Measurements from ENCODE around the gene SMARCAD1.
"Not testable (repeated sequence)": the region's sequence is repeated elsewhere in the genome, so short reads cannot be mapped to it uniquely, and the experiment has no call there.

The SMARCAD1 gene

DNA sequence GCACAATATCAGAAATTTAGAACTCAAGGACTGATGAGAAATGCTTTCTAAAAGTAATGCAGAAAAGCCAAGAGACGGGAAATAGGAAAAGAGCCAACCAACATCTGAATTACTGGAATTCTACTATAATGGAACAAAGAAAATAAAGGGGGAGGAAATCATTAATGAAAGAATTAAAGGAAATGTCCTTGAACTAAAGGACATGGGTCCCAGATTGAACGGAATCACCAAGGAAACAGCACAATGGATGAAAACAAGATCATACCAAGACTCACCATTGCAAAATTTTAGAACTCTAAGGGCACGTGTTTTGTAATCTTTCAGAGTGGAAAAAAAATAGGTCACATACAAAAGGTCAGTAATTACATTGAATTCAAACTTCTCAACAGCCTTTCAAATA lies 99.0 kb downstream of the SMARCAD1 start:
- H3K27ac ChIP-seq (ENCODE audit: extremely low read depth, low read depth, low read length): no peak overlapping the region
- CTCF ChIA-PET: no interaction called here
- no peaks in the 10 kb centered on the region for H3K4me1 ChIP-seq (ENCODE audit: control insufficient read depth, insufficient read depth, low read length)
- no peaks in the 10 kb centered on the region for H3K36me3 ChIP-seq (ENCODE audit: control insufficient read depth in 2 of 2, insufficient read depth in 1 of 2, low read length in 2 of 2)
- TF ChIP-seq, protein P1, sequence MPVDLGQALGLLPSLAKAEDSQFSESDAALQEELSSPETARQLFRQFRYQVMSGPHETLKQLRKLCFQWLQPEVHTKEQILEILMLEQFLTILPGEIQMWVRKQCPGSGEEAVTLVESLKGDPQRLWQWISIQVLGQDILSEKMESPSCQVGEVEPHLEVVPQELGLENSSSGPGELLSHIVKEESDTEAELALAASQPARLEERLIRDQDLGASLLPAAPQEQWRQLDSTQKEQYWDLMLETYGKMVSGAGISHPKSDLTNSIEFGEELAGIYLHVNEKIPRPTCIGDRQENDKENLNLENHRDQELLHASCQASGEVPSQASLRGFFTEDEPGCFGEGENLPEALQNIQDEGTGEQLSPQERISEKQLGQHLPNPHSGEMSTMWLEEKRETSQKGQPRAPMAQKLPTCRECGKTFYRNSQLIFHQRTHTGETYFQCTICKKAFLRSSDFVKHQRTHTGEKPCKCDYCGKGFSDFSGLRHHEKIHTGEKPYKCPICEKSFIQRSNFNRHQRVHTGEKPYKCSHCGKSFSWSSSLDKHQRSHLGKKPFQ (tag by site-specific recombination; IDR thresholded peaks at IDR 0.05): no peak
- TF ChIP-seq ZNF521 (tag by site-specific recombination; IDR thresholded peaks at IDR 0.05) (no peak), ZFP3 (tag by site-specific recombination; IDR thresholded peaks at IDR 0.05; ENCODE audit: low read depth) (no peak), ZNF585B (tag by site-specific recombination; IDR thresholded peaks at IDR 0.05) (no peak)
- TF ChIP-seq, protein P2, sequence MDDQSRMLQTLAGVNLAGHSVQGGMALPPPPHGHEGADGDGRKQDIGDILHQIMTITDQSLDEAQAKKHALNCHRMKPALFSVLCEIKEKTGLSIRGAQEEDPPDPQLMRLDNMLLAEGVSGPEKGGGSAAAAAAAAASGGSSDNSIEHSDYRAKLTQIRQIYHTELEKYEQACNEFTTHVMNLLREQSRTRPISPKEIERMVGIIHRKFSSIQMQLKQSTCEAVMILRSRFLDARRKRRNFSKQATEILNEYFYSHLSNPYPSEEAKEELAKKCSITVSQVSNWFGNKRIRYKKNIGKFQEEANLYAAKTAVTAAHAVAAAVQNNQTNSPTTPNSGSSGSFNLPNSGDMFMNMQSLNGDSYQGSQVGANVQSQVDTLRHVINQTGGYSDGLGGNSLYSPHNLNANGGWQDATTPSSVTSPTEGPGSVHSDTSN (CRISPR knock-in tag; IDR thresholded peaks at IDR 0.05): no peak
- H3K9me3 ChIP-seq (ENCODE audit: control insufficient read depth, insufficient read depth, low read depth, low read length): no peaks in the 10 kb centered on the region
- H3K4me3 ChIP-seq (ENCODE audit: low read depth, low read length): no peak overlapping the region
- POLR2A ChIA-PET: no interaction called here

DNA sequence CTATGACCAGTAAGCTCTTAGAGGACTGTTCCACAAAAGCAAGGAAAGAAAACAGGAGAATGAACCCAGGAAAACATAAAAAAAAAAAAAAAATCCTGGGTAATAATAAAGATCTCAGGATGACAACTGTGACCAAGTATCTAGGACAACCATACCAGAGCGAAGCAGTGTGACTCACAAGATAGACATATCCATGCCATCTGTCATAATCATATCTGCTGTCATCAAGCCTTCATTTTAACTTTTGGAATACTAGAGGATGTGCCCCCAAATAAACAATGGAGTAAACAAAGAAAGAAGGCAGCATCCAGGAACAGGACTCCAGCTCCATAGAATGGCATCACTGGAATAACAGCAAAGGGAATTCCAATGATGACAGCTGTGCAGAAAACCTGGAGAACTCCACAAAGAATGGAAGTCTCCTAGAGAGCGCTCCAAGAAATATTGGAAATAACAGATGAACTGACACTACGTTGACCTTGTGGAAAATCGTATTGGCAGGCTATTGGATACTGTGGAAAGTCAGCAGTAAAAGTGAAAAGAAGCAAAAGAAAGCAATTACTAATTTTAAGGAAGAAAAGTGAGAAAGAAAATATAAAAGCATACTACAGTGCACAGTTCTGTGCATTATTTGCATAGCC lies 99.7 kb downstream of the SMARCAD1 start:
- TF ChIP-seq ZNF132 (tag by site-specific recombination; IDR thresholded peaks at IDR 0.05; ENCODE audit: borderline replicate concordance) (no peak), ZNF112 (tag by site-specific recombination; IDR thresholded peaks at IDR 0.05) (no peak), ZNF311 (tag by site-specific recombination; IDR thresholded peaks at IDR 0.05; ENCODE audit: borderline replicate concordance) (no peak), PRDM1 (tag by site-specific recombination; IDR thresholded peaks at IDR 0.05) (0 out of 2 replicates have a peak, but pooled peaks have one; percentile 17), ZNF677 (tag by site-specific recombination; IDR thresholded peaks at IDR 0.05) (peak; percentile 63; the same call in 1 of the 2 replicates), ZNF133 (tag by site-specific recombination; IDR thresholded peaks at IDR 0.05) (no peak)
- Histone ChIP-seq H3K4me1 (ENCODE audit: control insufficient read depth, insufficient read depth, low read length) (no peaks in the 10 kb centered on the region), H3K27ac (ENCODE audit: extremely low read depth, low read depth, low read length) (no peak overlapping the region), H3K4me3 (ENCODE audit: low read depth, low read length) (no peak overlapping the region), H3K36me3 (ENCODE audit: control insufficient read depth in 2 of 2, insufficient read depth in 1 of 2, low read length in 2 of 2) (no peaks in the 10 kb centered on the region), H3K9me3 (ENCODE audit: control insufficient read depth, insufficient read depth, low read depth, low read length) (no peaks in the 10 kb centered on the region)
- ChIA-PET POLR2A (no interaction called here), CTCF (no interaction called here)

DNA sequence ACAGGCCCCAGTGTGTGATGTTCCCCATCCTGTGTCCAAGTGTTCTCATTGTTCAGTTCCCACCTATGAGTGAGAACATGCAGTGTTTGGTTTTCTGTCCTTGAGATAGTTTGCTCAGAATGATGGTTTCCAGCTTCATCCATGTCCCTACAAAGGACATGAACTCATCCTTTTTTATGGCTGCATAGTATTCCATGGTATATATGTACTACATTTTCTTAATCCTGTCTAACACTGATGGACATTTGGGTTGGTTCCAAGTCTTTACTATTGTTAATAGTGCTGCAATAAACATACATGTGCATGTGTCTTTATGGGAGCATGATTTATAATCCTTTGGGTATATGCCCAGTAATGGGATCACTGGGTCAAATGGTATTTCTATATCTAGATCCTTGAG lies 112.3 kb downstream of the SMARCAD1 start:
- H3K36me3 ChIP-seq (ENCODE audit: control insufficient read depth in 2 of 2, insufficient read depth in 1 of 2, low read length in 2 of 2); H3K9me3 ChIP-seq (ENCODE audit: control insufficient read depth, insufficient read depth, low read depth, low read length); H3K4me1 ChIP-seq (ENCODE audit: control insufficient read depth, insufficient read depth, low read length); POLR2A ChIA-PET; H3K27ac ChIP-seq (ENCODE audit: extremely low read depth, low read depth, low read length); CTCF ChIA-PET; H3K4me3 ChIP-seq (ENCODE audit: low read depth, low read length): not testable (repeated sequence)
- peak; percentile 65 for TF ChIP-seq ZNF146 (tag by site-specific recombination; IDR thresholded peaks at IDR 0.05)

DNA sequence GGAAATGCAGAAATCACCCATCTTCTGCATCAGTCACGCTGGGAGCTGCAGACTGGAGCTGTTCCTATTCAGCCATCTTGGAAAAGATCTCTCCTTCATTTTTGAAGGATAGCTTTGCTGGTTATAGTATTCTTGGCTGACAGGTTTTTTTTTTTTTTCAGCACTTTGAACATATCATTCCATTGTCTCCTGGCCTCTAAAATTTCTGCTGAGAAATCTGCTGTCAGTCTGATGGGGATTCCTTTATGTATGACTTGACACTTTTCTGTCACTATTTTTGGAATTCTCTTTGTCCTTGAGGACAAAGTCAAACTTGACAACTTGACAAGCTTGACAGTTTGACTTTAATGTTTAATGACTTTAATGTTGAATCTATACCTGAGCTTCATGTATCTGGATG lies 118.2 kb downstream of the SMARCAD1 start:
- ChIA-PET CTCF (no interaction called here), POLR2A (no interaction called here)
- no peaks in the 10 kb centered on the region for H3K36me3 ChIP-seq (ENCODE audit: control insufficient read depth in 2 of 2, insufficient read depth in 1 of 2, low read length in 2 of 2)
- no peak overlapping the region for H3K27ac ChIP-seq (ENCODE audit: extremely low read depth, low read depth, low read length)
- no peaks in the 10 kb centered on the region for H3K9me3 ChIP-seq (ENCODE audit: control insufficient read depth, insufficient read depth, low read depth, low read length)
- no peak overlapping the region for H3K4me3 ChIP-seq (ENCODE audit: low read depth, low read length)
- H3K4me1 ChIP-seq (ENCODE audit: control insufficient read depth, insufficient read depth, low read length): no peaks in the 10 kb centered on the region
- no peak for TF ChIP-seq ZNF837 (tag by site-specific recombination; IDR thresholded peaks at IDR 0.05)
- no peak for TF ChIP-seq GLI4 (tag by site-specific recombination; IDR thresholded peaks at IDR 0.05)
- peak; percentile 21 for TF ChIP-seq ZNF510 (tag by site-specific recombination; IDR thresholded peaks at IDR 0.05; ENCODE audit: insufficient replicate concordance)
- no peak for TF ChIP-seq PRDM1 (tag by site-specific recombination; IDR thresholded peaks at IDR 0.05)
- no peak for TF ChIP-seq ZNF549 (tag by site-specific recombination; IDR thresholded peaks at IDR 0.05)
- TF ChIP-seq, protein P3, sequence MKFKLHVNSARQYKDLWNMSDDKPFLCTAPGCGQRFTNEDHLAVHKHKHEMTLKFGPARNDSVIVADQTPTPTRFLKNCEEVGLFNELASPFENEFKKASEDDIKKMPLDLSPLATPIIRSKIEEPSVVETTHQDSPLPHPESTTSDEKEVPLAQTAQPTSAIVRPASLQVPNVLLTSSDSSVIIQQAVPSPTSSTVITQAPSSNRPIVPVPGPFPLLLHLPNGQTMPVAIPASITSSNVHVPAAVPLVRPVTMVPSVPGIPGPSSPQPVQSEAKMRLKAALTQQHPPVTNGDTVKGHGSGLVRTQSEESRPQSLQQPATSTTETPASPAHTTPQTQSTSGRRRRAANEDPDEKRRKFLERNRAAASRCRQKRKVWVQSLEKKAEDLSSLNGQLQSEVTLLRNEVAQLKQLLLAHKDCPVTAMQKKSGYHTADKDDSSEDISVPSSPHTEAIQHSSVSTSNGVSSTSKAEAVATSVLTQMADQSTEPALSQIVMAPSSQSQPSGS (tag by site-specific recombination; IDR thresholded peaks at IDR 0.05; ENCODE audit: low read depth): no peak
- no peak for TF ChIP-seq ZNF146 (tag by site-specific recombination; IDR thresholded peaks at IDR 0.05)
- no peak for TF ChIP-seq ZNF530 (tag by site-specific recombination; IDR thresholded peaks at IDR 0.05; ENCODE audit: low read depth)
- TF ChIP-seq ZNF610 (tag by site-specific recombination; IDR thresholded peaks at IDR 0.05; ENCODE audit: borderline replicate concordance): no peak
- TF ChIP-seq SETDB1 (IDR thresholded peaks at IDR 0.05; ENCODE audit: insufficient read length, low read length): peak; percentile 98
- TF ChIP-seq ZNF76 (tag by site-specific recombination; IDR thresholded peaks at IDR 0.05; ENCODE audit: borderline replicate concordance, low read depth): no peak
- TF ChIP-seq ZNF629 (tag by site-specific recombination; IDR thresholded peaks at IDR 0.05): no peak
- TF ChIP-seq, protein P4, sequence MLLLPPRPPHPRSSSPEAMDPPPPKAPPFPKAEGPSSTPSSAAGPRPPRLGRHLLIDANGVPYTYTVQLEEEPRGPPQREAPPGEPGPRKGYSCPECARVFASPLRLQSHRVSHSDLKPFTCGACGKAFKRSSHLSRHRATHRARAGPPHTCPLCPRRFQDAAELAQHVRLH (tag by site-specific recombination; IDR thresholded peaks at IDR 0.05): no peak
- no peak for TF ChIP-seq ZFP3 (tag by site-specific recombination; IDR thresholded peaks at IDR 0.05; ENCODE audit: low read depth)
- TF ChIP-seq ZNF600 (tag by site-specific recombination; IDR thresholded peaks at IDR 0.05): no peak
- TF ChIP-seq ZNF670 (tag by site-specific recombination; IDR thresholded peaks at IDR 0.05; ENCODE audit: low read depth): no peak
